Measurements from ENCODE around the gene RCVRN. TPM values are rescaled to one million over a fixed set of nuclear protein-coding genes. Genes with fewer than 3 reads are reported as not detected.

RCVRN gene
- total RNA-seq, 1 donor, result not detected

DNA sequence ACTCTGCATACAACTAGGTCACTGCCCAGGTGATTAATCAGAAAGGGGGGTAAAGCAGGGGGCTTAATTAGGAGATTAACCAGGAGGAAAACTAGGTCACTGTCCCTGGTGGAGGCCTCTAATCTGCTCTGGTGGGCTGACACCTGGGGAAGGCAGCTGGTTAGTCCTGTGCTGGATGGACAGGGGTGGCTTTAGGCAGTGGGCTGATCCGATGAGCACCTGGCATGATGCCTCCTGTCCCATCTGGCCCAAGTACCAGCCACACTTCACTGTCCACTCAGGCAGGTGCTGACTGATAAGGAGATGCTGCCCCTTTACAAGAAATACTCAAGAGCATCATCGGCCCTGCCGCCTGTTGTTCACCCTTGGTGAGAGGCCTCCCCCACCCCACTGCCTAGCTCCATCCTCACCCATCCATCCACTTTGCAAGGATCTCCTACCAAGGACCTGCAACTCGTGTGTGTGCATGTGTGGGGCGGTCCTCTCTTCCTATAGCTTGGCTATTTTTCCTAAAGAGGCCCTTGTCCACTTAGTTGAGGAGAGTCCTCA, 13.8 kb upstream of the RCVRN start:
- H2AFZ ChIP-seq (ENCODE audit: low read length), result no peak overlapping the region
- no peaks in the 10 kb centered on the region for H3K9me3 ChIP-seq (ENCODE audit: low read depth, low read length)
- no peaks in the 10 kb centered on the region for H4K20me1 ChIP-seq (ENCODE audit: insufficient read depth, low read length)
- H3K27me3 ChIP-seq (ENCODE audit: insufficient read depth, low read length), result no peaks in the 10 kb centered on the region
- no peak overlapping the region for H3K27ac ChIP-seq (ENCODE audit: low read depth, low read length)
- TF ChIP-seq, protein P1, sequence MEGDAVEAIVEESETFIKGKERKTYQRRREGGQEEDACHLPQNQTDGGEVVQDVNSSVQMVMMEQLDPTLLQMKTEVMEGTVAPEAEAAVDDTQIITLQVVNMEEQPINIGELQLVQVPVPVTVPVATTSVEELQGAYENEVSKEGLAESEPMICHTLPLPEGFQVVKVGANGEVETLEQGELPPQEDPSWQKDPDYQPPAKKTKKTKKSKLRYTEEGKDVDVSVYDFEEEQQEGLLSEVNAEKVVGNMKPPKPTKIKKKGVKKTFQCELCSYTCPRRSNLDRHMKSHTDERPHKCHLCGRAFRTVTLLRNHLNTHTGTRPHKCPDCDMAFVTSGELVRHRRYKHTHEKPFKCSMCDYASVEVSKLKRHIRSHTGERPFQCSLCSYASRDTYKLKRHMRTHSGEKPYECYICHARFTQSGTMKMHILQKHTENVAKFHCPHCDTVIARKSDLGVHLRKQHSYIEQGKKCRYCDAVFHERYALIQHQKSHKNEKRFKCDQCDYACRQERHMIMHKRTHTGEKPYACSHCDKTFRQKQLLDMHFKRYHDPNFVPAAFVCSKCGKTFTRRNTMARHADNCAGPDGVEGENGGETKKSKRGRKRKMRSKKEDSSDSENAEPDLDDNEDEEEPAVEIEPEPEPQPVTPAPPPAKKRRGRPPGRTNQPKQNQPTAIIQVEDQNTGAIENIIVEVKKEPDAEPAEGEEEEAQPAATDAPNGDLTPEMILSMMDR (IDR thresholded peaks at IDR 0.05; ENCODE audit: extremely low read depth, low read depth, low read length), result no peak
- H3K4me3 ChIP-seq (ENCODE audit: insufficient read depth, low read length), result no peak overlapping the region
- H3K79me2 ChIP-seq (ENCODE audit: insufficient read depth, low read length), result no peaks in the 10 kb centered on the region
- no peak overlapping the region for H3K4me2 ChIP-seq (ENCODE audit: insufficient read depth, low read length)
- no peaks in the 10 kb centered on the region for H3K36me3 ChIP-seq (ENCODE audit: insufficient read depth, low read length)
- no peaks in the 10 kb centered on the region for H3K4me1 ChIP-seq (ENCODE audit: insufficient read depth, low read length)
- no peak for DNase-seq (ENCODE audit: insufficient read length, low spot score, missing footprints)

DNA sequence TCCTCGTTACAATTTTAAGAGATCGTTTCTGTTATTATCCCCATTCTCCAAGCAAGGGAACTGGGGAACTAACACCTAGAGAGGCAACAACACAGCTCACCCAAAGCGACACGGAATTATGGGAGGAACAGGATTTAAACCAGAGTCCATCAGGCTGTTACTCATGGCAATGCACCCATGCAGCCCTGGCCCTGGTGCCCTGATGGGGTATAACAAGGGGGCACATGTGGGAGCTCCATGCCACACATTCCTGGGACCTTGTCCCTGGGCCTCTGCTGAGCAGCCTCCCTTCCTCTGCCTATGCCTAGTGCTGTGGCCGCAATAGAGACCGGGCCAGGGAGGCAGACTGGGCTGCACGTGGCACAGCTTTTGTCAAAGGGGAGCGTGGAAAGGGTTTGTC, 13.3 kb upstream of the RCVRN start:
- Histone ChIP-seq H3K4me2 (ENCODE audit: insufficient read depth, low read length) (no peak overlapping the region), H3K4me3 (ENCODE audit: insufficient read depth, low read length) (no peak overlapping the region), H4K20me1 (ENCODE audit: insufficient read depth, low read length) (no peaks in the 10 kb centered on the region), H3K27me3 (ENCODE audit: insufficient read depth, low read length) (no peaks in the 10 kb centered on the region), H3K27ac (ENCODE audit: low read depth, low read length) (no peak overlapping the region), H3K9me3 (ENCODE audit: low read depth, low read length) (no peaks in the 10 kb centered on the region), H3K79me2 (ENCODE audit: insufficient read depth, low read length) (no peaks in the 10 kb centered on the region), H2AFZ (ENCODE audit: low read length) (no peak overlapping the region), H3K36me3 (ENCODE audit: insufficient read depth, low read length) (no peaks in the 10 kb centered on the region), H3K4me1 (ENCODE audit: insufficient read depth, low read length) (no peaks in the 10 kb centered on the region)
- TF ChIP-seq, protein P1 (IDR thresholded peaks at IDR 0.05; ENCODE audit: extremely low read depth, low read depth, low read length), result no peak
- peak; percentile 81 for DNase-seq (ENCODE audit: insufficient read length, low spot score, missing footprints)

DNA sequence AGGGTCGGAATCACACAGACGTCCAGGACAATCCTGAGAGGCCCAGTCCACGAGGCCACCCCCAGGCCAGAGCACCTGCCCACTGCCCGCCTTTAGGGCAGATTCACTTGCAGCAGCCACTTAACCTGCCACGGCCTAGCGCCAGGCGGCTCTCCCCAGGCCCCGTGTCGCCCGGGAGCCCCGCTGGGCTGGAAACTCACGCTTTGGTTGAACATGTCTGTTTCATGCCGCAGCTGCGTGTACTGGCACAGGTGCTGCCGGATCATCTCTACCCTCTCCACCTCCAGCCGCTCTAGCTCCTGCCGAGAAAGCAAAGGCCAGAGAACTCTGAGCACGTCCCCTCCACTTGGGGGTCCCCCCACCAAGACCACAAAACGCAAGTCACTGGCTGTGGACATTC, 12.7 kb upstream of the RCVRN start:
- Histone ChIP-seq H3K79me2 (ENCODE audit: insufficient read depth, low read length) (no peaks in the 10 kb centered on the region), H3K9me3 (ENCODE audit: low read depth, low read length) (no peaks in the 10 kb centered on the region), H3K4me3 (ENCODE audit: insufficient read depth, low read length) (no peak overlapping the region), H3K4me1 (ENCODE audit: insufficient read depth, low read length) (no peaks in the 10 kb centered on the region), H3K27ac (ENCODE audit: low read depth, low read length) (no peak overlapping the region), H4K20me1 (ENCODE audit: insufficient read depth, low read length) (no peaks in the 10 kb centered on the region), H3K36me3 (ENCODE audit: insufficient read depth, low read length) (no peaks in the 10 kb centered on the region), H2AFZ (ENCODE audit: low read length) (no peak overlapping the region), H3K4me2 (ENCODE audit: insufficient read depth, low read length) (no peak overlapping the region), H3K27me3 (ENCODE audit: insufficient read depth, low read length) (no peaks in the 10 kb centered on the region)
- no peak for DNase-seq (ENCODE audit: insufficient read length, low spot score, missing footprints)
- TF ChIP-seq, protein P1 (IDR thresholded peaks at IDR 0.05; ENCODE audit: extremely low read depth, low read depth, low read length), result no peak

DNA sequence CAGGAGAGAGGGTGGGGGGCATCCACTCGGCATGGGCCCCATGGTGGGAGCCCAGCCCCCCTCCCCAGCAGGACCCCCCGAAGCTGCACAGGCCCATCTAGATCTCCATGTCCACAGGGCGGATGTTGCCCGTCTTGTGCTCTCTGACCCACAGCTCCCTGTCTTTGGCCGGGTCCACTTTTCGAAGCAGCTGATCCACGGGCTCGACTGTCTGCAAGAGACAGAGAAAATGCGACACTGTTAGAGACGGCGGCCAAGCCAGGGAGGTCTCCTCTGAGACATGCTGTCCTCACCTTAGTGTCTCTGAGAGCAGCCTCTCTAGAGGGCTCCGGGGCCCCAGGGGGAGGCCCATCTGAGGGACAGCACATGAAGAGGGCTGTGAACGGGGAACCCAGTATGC, 12.1 kb upstream of the RCVRN start:
- DNase-seq (ENCODE audit: insufficient read length, low spot score, missing footprints), result no peak
- Histone ChIP-seq H3K36me3 (ENCODE audit: insufficient read depth, low read length) (no peaks in the 10 kb centered on the region), H4K20me1 (ENCODE audit: insufficient read depth, low read length) (no peaks in the 10 kb centered on the region), H3K4me2 (ENCODE audit: insufficient read depth, low read length) (no peak overlapping the region), H3K9me3 (ENCODE audit: low read depth, low read length) (no peaks in the 10 kb centered on the region), H3K27me3 (ENCODE audit: insufficient read depth, low read length) (no peaks in the 10 kb centered on the region), H2AFZ (ENCODE audit: low read length) (no peak overlapping the region), H3K4me1 (ENCODE audit: insufficient read depth, low read length) (no peaks in the 10 kb centered on the region), H3K27ac (ENCODE audit: low read depth, low read length) (no peak overlapping the region), H3K4me3 (ENCODE audit: insufficient read depth, low read length) (no peak overlapping the region), H3K79me2 (ENCODE audit: insufficient read depth, low read length) (no peaks in the 10 kb centered on the region)
- TF ChIP-seq, protein P1 (IDR thresholded peaks at IDR 0.05; ENCODE audit: extremely low read depth, low read depth, low read length), result no peak
